B cell (primary cell): Measurements from ENCODE around the gene PIK3IP1. TPM values are rescaled to one million over a fixed set of nuclear protein-coding genes. Genes with fewer than 3 reads are reported as not detected.

Source experiments
- ATAC-seq: fragments of 200-7000 bp; cut with Tn5 transposase; one replicate; pipeline ENCODE4 v1.10.0; 2021; ENCODE audit warnings: low read depth, mild to moderate bottlenecking, moderate number of reproducible peaks, moderate library complexity
- CTCF ChIA-PET: fragments of 350-600 bp; sonication (Branson Sonifier 250); formaldehyde crosslinking; loops from one replicate; lab custom pipeline; 2021; ENCODE audit warnings: antibody characterized with exemption, inconsistent platforms; lab: Charles Lee
- POLR2A ChIA-PET: fragments of 350-600 bp; sonication (Branson Sonifier 250); formaldehyde crosslinking; loops from one replicate; lab custom pipeline; 2021; ENCODE audit warnings: antibody characterized with exemption; lab: Charles Lee
- DNase-seq: peaks from one replicate; pipeline ENCODE4 v3.0.0; 2013
- H2AFZ ChIP-seq: 2 replicates; pipeline ENCODE4 v1.6.1; 2012; ENCODE audit warnings: mild to moderate bottlenecking, low read depth, low read length; ENCODE audit not compliant: insufficient read depth, poor library complexity, severe bottlenecking
- H3K27ac ChIP-seq, 2 donors: 1 replicate in 1 of 2; 2 replicates in 1 of 2; pipeline ENCODE4 v1.5.1; 2012 to 2013; ENCODE audit warnings: low read length in 2 of 2, mild to moderate bottlenecking in 2 of 2, moderate library complexity in 1 of 2
- H3K27me3 ChIP-seq, 4 experiments: fragments of 200-600 bp in 1 of 4; sonication (generic) in 1 of 4; replicated peaks in 1 of 4; 1 replicate in 2 of 4; 2 replicates in 2 of 4; pipeline versions ENCODE4 v1.6.1 to v1.7.0; 2013 to 2016; ENCODE audit warnings: low read length in 3 of 4, mild to moderate bottlenecking in 2 of 4, mixed read lengths in 1 of 4, moderate library complexity in 1 of 4; ENCODE audit not compliant: insufficient read depth in 4 of 4, control insufficient read depth in 3 of 4; ENCODE audit errors: control extremely low read depth in 1 of 4
- H3K36me3 ChIP-seq, 2 experiments: replicated peaks in 1 of 2; 1 replicate in 1 of 2; 2 replicates in 1 of 2; pipeline versions ENCODE4 v1.6.1 to v1.7.1; 2013; ENCODE audit warnings: low read length in 1 of 2; ENCODE audit not compliant: insufficient read depth in 2 of 2, control insufficient read depth in 1 of 2; ENCODE audit errors: control extremely low read depth in 1 of 2, extremely low read depth in 1 of 2
- H3K4me1 ChIP-seq, 2 donors: fragments of 200-600 bp in 1 of 2; sonication (generic) in 1 of 2; 1 replicate in 1 of 2; 2 replicates in 1 of 2; pipeline versions ENCODE4 v1.5.1 to v1.6.1; 2013 to 2017; ENCODE audit warnings: low read length in 2 of 2; ENCODE audit not compliant: control insufficient read depth in 2 of 2, insufficient read depth in 2 of 2
- H3K4me2 ChIP-seq: replicated peaks from 2 replicates; pipeline ENCODE3; 2012; ENCODE audit warnings: mild to moderate bottlenecking, low read depth, low read length; ENCODE audit not compliant: poor library complexity, severe bottlenecking
- H3K4me3 ChIP-seq, 5 experiments: fragments of 200-600 bp in 1 of 5; sonication (generic) in 1 of 5; 1 replicate in 3 of 5; 2 replicates in 2 of 5; pipeline versions ENCODE4 v1.5.1 to v1.7.0; 2011 to 2016; ENCODE audit warnings: low read length in 4 of 5, mild to moderate bottlenecking in 4 of 5, low read depth in 2 of 5, control low read depth in 1 of 5, moderate library complexity in 1 of 5; ENCODE audit not compliant: insufficient read depth in 1 of 5; ENCODE audit errors: control extremely low read depth in 1 of 5, extremely low read depth in 1 of 5
- H3K79me2 ChIP-seq: fragments of 200-600 bp; sonication (generic); one replicate; pipeline ENCODE4 v1.6.0; 2016; ENCODE audit warnings: low read length; ENCODE audit not compliant: control insufficient read depth, insufficient read depth
- H3K9ac ChIP-seq: fragments of 200-600 bp; sonication (generic); 2 replicates; pipeline ENCODE4 v1.6.1; 2017; ENCODE audit warnings: mild to moderate bottlenecking, low read length, moderate library complexity
- H3K9me3 ChIP-seq, 3 donors: one replicate each; pipeline versions ENCODE4 v1.6.1 to v1.7.1; 2013; ENCODE audit warnings: low read length in 2 of 3; ENCODE audit not compliant: control insufficient read depth in 2 of 3, insufficient read depth in 1 of 3; ENCODE audit errors: control extremely low read depth in 1 of 3
- H4K20me1 ChIP-seq: 2 replicates; pipeline ENCODE4 v1.6.0; 2012; ENCODE audit warnings: mild to moderate bottlenecking, low read length; ENCODE audit not compliant: insufficient read depth, control insufficient read depth, poor library complexity, severe bottlenecking
- H3K27ac Mint-ChIP-seq: one replicate; pipeline ENCODE4 v1.8.0; 2021; ENCODE audit warnings: mixed read lengths
- H3K27me3 Mint-ChIP-seq: one replicate; pipeline ENCODE4 v1.8.0; 2021; ENCODE audit warnings: mixed read lengths
- H3K4me1 Mint-ChIP-seq: one replicate; pipeline ENCODE4 v1.8.0; 2021; ENCODE audit warnings: mixed read lengths
- H3K4me3 Mint-ChIP-seq: one replicate; pipeline ENCODE4 v1.8.0; 2021; ENCODE audit warnings: mixed read lengths
- H3K9me3 Mint-ChIP-seq: one replicate; pipeline ENCODE4 v1.8.0; 2022; ENCODE audit warnings: mixed read lengths; ENCODE audit not compliant: insufficient read depth
- CTCF ChIP-seq: fragments of 200-600 bp; IDR thresholded peaks from one replicate; pipeline ENCODE4 v1.8.0; 2022; ENCODE audit warnings: antibody characterized with exemption, mild to moderate bottlenecking
- EZH2 ChIP-seq: IDR thresholded peaks from 2 replicates; pipeline ENCODE4 v1.6.1; 2012; ENCODE audit warnings: borderline replicate concordance, low read depth, mild to moderate bottlenecking, moderate library complexity, low read length; ENCODE audit not compliant: insufficient read depth, poor library complexity, severe bottlenecking
- WGBS: methylation state at CpG from one replicate; pipeline ENCODE4 v1.1.5; 2013; ENCODE audit warnings: missing lambda C conversion rate; ENCODE audit not compliant: insufficient coverage; 5-methylcytosine and 5-hydroxymethylcytosine counted together
- intact Hi-C: fragments of 100-400 bp; cut with micrococcal nuclease; formaldehyde crosslinking; loops from one replicate; pipeline ENCODE4 v1.10.0; 2022
- polyA minus RNA-seq: library from RNA; depleted of rRNA, polyadenylated mRNA; stranded (reverse); fragments of >200 nt; gene quantifications from 2 replicates; pipeline ENCODE4 v1.2.3, GENCODE V29; 2012
- polyA plus RNA-seq: library from polyadenylated mRNA; depleted of rRNA; stranded (reverse); fragments of >200 nt; gene quantifications from 2 replicates; pipeline ENCODE4 v1.2.3, GENCODE V29; 2012
- total RNA-seq, 2 donors: library from RNA; stranded (reverse); fragments of 120-200 nt in 1 of 2; gene quantifications; 1 replicate in 1 of 2; 2 replicates in 1 of 2; pipeline versions ENCODE4 v1.2.3 to v1.2.4, GENCODE V29; 2013 to 2022

PIK3IP1 gene
- total RNA-seq (89.2 and 92.9 TPM in 2 replicates), polyA plus RNA-seq (89.8 and 115 TPM in 2 replicates), polyA minus RNA-seq (206 and 246 TPM in 2 replicates)
- total RNA-seq (2013): 125 TPM

- Histone ChIP-seq H3K27me3 (no peaks in the 10 kb centered on the region), H3K4me2 (peak within 1 kb of the TSS; percentile 97), H2AFZ (no peak within 1 kb of the TSS), H3K79me2 (peaks cover 60% of the 10 kb centered on the region), H3K36me3 (peaks cover 3 to 21% of the 10 kb centered on the region in 2 experiments), H3K9me3 (no peaks in the 10 kb centered on the region), H3K4me1 (peaks cover 53 to 60% of the 10 kb centered on the region in 2 donors), H3K9ac (peak within 1 kb of the TSS; percentile 99), H3K4me3 (peak within 1 kb of the TSS; percentile 72 to 99 (median 95)), H3K27ac (peak within 1 kb of the TSS; percentile 99 to 100), H4K20me1 (no peaks in the 10 kb centered on the region)
- Mint-ChIP-seq H3K27ac (peak within 1 kb of the TSS; percentile 100), H3K4me1 (peaks cover 66% of the 10 kb centered on the region), H3K4me3 (peak within 1 kb of the TSS; percentile 97), H3K27me3 (no peaks in the 10 kb centered on the region), H3K9me3 (no peaks in the 10 kb centered on the region)
- ChIA-PET CTCF (interaction anchor here (0.7 to 18.7 kb wide), 11 partner anchors 13 to 81 kb away, joined by 3 to 208 read pairs (median 4); partner anchors contain the start of genes LIMK2 and PATZ1), POLR2A (interaction anchor here (0.6 to 2.3 kb wide), 13 partner anchors 10 to 452 kb away, joined by 3 to 12 read pairs (median 3); partner anchors contain the start of genes MORC2, PATZ1, RNF185 and TUG1)
- DNase-seq (peak; percentile 88), ATAC-seq (peak; percentile 29)
- TF ChIP-seq EZH2 (no peak), CTCF (peak; percentile 66)
- intact Hi-C loops: loop anchor here (1.0 to 5.0 kb wide), 10 partner anchors 16 to 870 kb away; partner anchors contain the start of genes DEPDC5, DRG1, PES1 and PRR14L
- WGBS: 1% methylated on average over 10 of the region's 19 CpGs
Measured at GRCh38 chr22:31292236-31292989, at the start of gene PIK3IP1. PIK3IP1 (minus strand) TSS chr22:31292488; CDS start chr22:31292344, 144 bp downstream.
